ENCODE measurements around the gene PPM1A.

Gene PPM1A

GRCh38 chr14:60326274-60326673 is 77.3 kb downstream of the PPM1A start:
- FAIRE-seq = no peak

GRCh38 chr14:60327447-60328331 is 78.7 kb downstream of the PPM1A start:
- no peak for FAIRE-seq

DNA sequence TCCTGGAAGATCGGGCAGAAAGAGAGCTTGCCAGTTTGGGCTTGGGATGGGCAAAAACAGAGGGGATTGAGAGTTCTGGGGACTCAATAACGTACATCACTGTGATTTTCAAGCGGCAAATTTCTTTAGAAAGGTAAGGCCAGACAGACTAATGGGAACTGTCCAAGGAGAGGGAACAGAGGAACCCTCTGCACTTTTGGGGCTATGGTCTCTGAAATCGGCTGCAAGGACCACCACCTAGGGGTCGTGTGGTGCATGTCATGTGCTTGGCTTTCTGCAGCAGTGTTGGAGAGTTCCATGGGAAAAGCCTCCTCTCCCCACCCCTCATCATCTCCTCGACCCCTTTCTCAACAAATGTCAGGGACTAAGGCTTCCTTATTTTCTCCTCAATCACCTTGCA is 79.6 kb downstream of the PPM1A start:
- FAIRE-seq = no peak

- FAIRE-seq = no peak
Observed at GRCh38 chr14:60329274-60329673, 80.3 kb downstream of the PPM1A start.

DNA sequence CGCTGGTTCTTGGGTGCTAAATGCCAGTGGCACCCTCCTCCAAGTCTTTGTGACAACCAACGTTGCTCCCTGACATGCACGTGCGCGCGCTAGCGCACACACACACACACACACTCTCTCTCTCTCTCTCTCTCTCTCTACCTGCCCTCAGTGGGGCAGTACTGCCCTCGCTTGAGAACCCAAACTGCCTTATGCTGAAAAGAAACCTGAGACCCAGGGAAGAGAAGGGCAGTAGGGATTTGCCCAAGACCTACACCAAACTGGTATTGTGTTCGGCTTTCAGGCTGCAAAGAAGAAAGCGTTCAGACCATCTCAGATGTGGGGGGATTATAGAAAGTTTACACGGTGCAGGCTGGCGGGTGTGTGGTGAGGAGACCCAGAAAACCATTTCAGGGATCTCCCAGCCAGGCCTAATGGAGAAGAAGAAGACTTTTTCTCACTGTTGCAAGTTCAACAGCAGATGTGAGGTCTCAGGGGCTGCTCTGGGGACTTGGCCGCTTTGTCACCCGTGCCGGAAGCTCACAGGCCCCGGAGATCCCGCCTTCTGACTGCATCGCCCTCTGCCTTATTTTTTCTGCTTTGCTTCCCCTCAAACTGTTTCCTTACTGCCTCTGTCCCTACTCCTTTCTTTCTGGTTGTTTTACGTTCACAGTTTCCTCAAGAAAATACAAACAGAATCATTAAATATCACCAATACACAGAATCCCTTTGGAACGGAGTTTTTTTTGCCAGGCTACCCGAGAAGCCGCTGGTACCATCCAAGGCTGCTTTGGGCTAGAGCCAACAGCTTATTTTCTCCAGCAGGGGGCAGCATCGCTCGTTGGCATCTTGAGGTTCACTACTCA is 82.4 kb downstream of the PPM1A start:
- FAIRE-seq = peak; percentile 87

DNA sequence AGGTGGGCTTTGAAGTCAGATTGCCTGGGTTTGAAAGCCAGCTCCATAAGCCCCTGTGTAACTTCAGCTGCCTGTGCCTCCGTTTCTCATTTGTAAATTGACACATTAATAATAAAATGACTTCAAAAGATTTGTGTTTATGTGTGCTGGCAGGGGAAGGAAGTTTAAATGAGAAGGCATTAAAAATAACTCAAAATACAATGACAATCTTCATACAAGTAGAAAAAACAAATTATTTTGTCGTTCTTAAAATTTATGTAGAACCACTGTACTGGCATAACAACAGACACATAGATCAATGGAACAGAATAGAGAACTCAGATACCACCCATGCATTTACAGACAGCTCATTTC is 83.0 kb downstream of the PPM1A start:
- FAIRE-seq = no peak

- FAIRE-seq = no peak
Observed at GRCh38 chr14:60332869-60333268, 83.8 kb downstream of the PPM1A start.

- no peak for FAIRE-seq
Observed at GRCh38 chr14:60339571-60339970, 90.5 kb downstream of the PPM1A start.

DNA sequence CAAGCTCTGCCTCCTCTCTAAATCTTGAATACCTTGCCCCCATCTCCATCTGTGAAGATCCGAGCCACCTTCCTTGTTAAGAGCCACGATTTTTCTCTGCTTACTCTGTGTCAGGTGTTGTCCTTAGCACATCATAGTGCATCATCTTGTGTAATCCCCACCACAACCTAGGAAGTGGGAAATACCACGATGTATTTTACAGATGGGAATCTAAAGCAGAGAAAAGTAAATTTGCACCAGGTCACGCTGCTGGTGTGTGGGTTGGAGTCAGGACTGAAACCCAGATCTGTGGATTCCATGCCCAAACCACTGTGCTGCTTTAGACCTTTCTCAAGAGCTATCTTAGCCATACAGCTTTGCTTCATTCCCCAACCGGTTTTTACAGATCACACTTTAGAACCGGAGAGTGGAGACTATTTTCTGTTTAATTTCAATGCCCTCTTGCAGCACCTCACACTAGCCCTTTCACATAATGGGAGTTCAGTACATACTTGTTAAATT is 94.6 kb downstream of the PPM1A start:
- FAIRE-seq = no peak

DNA sequence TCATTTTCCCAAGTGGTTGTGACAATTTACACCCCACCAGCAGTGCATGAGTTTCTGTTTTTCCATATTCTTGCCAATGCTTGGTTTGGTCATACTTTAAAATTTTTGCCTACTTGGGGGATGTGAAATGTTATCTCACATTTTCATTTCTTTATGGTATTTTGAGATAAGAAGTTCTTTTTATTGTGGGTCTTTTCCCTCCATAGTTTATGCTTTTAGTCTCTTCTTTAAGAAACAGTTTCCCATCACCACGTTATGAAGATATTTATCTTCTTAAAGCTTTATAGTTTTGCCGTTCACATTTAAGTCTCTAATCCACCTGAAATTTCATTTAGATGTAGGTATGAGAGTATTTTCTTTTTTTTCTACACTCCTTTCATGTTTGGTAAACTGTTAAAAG is 95.7 kb downstream of the PPM1A start:
- FAIRE-seq = no peak

DNA sequence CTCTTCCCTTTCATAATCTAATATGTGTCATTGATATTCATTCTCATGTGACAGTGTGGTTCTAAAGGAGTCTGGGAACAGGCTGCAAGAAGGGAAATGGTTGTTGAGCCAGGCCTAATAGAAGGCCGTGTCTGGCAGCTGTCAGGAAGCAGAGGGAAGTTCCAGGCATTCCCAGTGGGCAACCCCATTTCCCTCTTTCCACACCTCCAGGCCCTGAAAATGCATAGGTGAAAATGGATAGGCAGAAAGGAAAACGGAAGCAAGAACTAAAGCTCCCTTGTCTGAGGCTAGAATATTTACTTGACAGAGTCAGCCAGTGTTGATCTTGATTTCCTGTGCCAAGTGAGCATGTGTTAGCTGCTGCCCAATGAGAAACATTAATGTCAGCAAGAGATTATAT is 97.7 kb downstream of the PPM1A start:
- no peak for FAIRE-seq

DNA sequence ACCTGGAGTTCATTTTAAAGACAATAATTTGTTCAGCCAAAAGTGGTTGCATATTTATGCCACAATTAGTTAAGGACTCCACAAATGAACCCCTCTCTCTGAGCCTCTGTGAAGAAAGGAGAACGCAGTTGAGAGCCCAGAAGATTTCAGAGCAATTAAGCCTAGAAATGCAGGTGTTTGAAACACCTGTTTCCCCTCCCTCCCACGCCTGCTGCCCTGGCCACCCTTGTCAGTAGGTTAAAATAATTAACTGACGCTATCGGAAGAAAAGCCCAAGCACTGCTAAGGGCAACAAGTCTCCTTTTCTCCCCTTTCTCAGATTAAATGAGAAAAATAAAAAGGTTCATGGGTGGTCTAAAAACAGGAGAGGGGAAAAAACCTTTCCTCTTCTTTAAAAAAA is 99.2 kb downstream of the PPM1A start:
- no peak for FAIRE-seq

Measured in A204.1 (cell line).